Neural progenitor cell (in vitro differentiated cells): ENCODE results near the gene LGMN. TPM values are rescaled to one million over a fixed set of nuclear protein-coding genes. Genes with fewer than 3 reads are reported as not detected.

Source experiments
- DNase-seq: peaks from one replicate; pipeline ENCODE4 v3.0.0-alpha.2; 2016; ENCODE audit warnings: low spot score
- H2AFZ ChIP-seq: fragments of 200-600 bp; sonication (generic); replicated peaks from 2 replicates; pipeline ENCODE4 v1.6.1; 2016; ENCODE audit warnings: antibody characterized with exemption
- H3F3A ChIP-seq: fragments of 200-600 bp; sonication (generic); 2 replicates; pipeline ENCODE4 v1.6.1; 2016; ENCODE audit warnings: antibody characterized with exemption, low read depth
- H3K27ac ChIP-seq: fragments of 200-600 bp; sonication (generic); 2 replicates; pipeline ENCODE4 v1.5.1; 2016; ENCODE audit warnings: mild to moderate bottlenecking
- H3K27me3 ChIP-seq: fragments of 200-600 bp; sonication (generic); 2 replicates; pipeline ENCODE4 v1.6.1; 2016; ENCODE audit warnings: mild to moderate bottlenecking, moderate library complexity
- H3K36me3 ChIP-seq: fragments of 200-600 bp; sonication (generic); 2 replicates; pipeline ENCODE4 v1.5.1; 2016
- H3K4me1 ChIP-seq: fragments of 200-600 bp; sonication (generic); 2 replicates; pipeline ENCODE4 v1.6.1; 2016; ENCODE audit warnings: mixed run types
- H3K4me2 ChIP-seq: fragments of 200-600 bp; sonication (generic); 2 replicates; pipeline ENCODE4 v1.6.1; 2016
- H3K4me3 ChIP-seq: fragments of 200-600 bp; sonication (generic); 2 replicates; pipeline ENCODE4 v1.5.1; 2016
- H3K79me2 ChIP-seq: fragments of 200-600 bp; sonication (generic); 2 replicates; pipeline ENCODE4 v1.6.1; 2016; ENCODE audit warnings: low read depth
- H3K9ac ChIP-seq: fragments of 200-600 bp; sonication (generic); 2 replicates; pipeline ENCODE4 v1.6.1; 2016
- H3K9me3 ChIP-seq: fragments of 200-600 bp; sonication (generic); 2 replicates; pipeline ENCODE4 v1.5.1; 2016; ENCODE audit warnings: low read depth
- H4K20me1 ChIP-seq: fragments of 200-600 bp; sonication (generic); 2 replicates; pipeline ENCODE4 v1.6.1; 2016; ENCODE audit warnings: low read depth
- H3K27ac Mint-ChIP-seq: 3 replicates; pipeline ENCODE4 v1.8.0; 2021; ENCODE audit warnings: mixed read lengths
- H3K27me3 Mint-ChIP-seq: 2 replicates; pipeline ENCODE4 v1.8.0; 2022; ENCODE audit warnings: low read depth, mild to moderate bottlenecking, inconsistent platforms, moderate library complexity, mixed read lengths; ENCODE audit not compliant: insufficient read depth
- H3K36me3 Mint-ChIP-seq: 3 replicates; pipeline ENCODE4 v1.8.0; 2021; ENCODE audit warnings: mixed read lengths
- H3K4me1 Mint-ChIP-seq: 3 replicates; pipeline ENCODE4 v1.8.0; 2021; ENCODE audit warnings: mixed read lengths
- H3K4me3 Mint-ChIP-seq: 3 replicates; pipeline ENCODE4 v1.8.0; 2021; ENCODE audit warnings: mild to moderate bottlenecking, moderate library complexity, mixed read lengths
- H3K9me3 Mint-ChIP-seq: 3 replicates; pipeline ENCODE4 v1.8.0; 2020; ENCODE audit warnings: mixed read lengths
- CTCF ChIP-seq: fragments of 200-600 bp; sonication (generic); IDR thresholded peaks from 2 replicates; pipeline ENCODE4 v1.5.1; 2017; ENCODE audit warnings: antibody characterized with exemption, mild to moderate bottlenecking
- EZH2 ChIP-seq: fragments of 200-600 bp; sonication (generic); IDR thresholded peaks from 2 replicates; pipeline ENCODE4 v1.6.1; 2017; ENCODE audit warnings: antibody characterized with exemption, mild to moderate bottlenecking, moderate library complexity
- EZH2phosphoT487 ChIP-seq: fragments of 200-600 bp; sonication (generic); IDR thresholded peaks from 2 replicates; pipeline ENCODE4 v1.6.1; 2017; ENCODE audit warnings: antibody characterized with exemption
- total RNA-seq: library from RNA; depleted of rRNA; stranded (reverse); fragments of >200 nt; gene quantifications from 2 replicates; pipeline ENCODE4 v1.2.3, GENCODE V29; 2015; ENCODE audit warnings: low replicate concordance

The LGMN gene
- total RNA-seq, 1 donor from 2014 or later, result 87.0 TPM

GRCh38 chr14:92728759-92729364 lies 19.6 kb downstream of the LGMN start:
- H3K79me2 ChIP-seq, result no peaks in the 10 kb centered on the region
- no peaks in the 10 kb centered on the region for H3K27me3 ChIP-seq
- no peak for DNase-seq
- H3F3A ChIP-seq, result peaks cover 4% of the 10 kb centered on the region
- H3K9me3 Mint-ChIP-seq, result no peaks in the 10 kb centered on the region
- no peak overlapping the region for H3K4me2 ChIP-seq
- peaks cover 29% of the 10 kb centered on the region for H3K36me3 Mint-ChIP-seq
- peaks cover 2% of the 10 kb centered on the region for H3K27me3 Mint-ChIP-seq
- no peak overlapping the region for H3K9ac ChIP-seq
- H3K4me1 ChIP-seq, result peaks cover 7% of the 10 kb centered on the region
- H3K27ac ChIP-seq, result no peak overlapping the region
- H3K4me1 Mint-ChIP-seq, result peaks cover 2% of the 10 kb centered on the region
- H3K9me3 ChIP-seq, result no peaks in the 10 kb centered on the region
- peaks cover 5% of the 10 kb centered on the region for H4K20me1 ChIP-seq
- H3K27ac Mint-ChIP-seq, result no peak overlapping the region
- no peak overlapping the region for H3K4me3 ChIP-seq
- no peak overlapping the region for H2AFZ ChIP-seq
- no peak overlapping the region for H3K4me3 Mint-ChIP-seq
- no peaks in the 10 kb centered on the region for H3K36me3 ChIP-seq
- TF ChIP-seq CTCF (no peak), EZH2 (no peak)

GRCh38 chr14:92726933-92727262 lies 21.5 kb downstream of the LGMN start:
- Mint-ChIP-seq H3K27me3 (no peaks in the 10 kb centered on the region), H3K36me3 (peaks cover 26% of the 10 kb centered on the region), H3K9me3 (peaks cover 2% of the 10 kb centered on the region), H3K27ac (no peak overlapping the region), H3K4me1 (peaks cover 2% of the 10 kb centered on the region), H3K4me3 (no peak overlapping the region)
- DNase-seq, result no peak
- Histone ChIP-seq H3F3A (peaks cover 4% of the 10 kb centered on the region), H4K20me1 (peaks cover 5% of the 10 kb centered on the region), H3K36me3 (no peaks in the 10 kb centered on the region), H3K9me3 (no peaks in the 10 kb centered on the region), H3K79me2 (peaks cover 9% of the 10 kb centered on the region), H3K9ac (no peak overlapping the region), H3K4me1 (peaks cover 7% of the 10 kb centered on the region), H3K4me2 (no peak overlapping the region), H3K27ac (no peak overlapping the region), H3K27me3 (no peaks in the 10 kb centered on the region), H2AFZ (no peak overlapping the region), H3K4me3 (no peak overlapping the region)
- TF ChIP-seq EZH2phosphoT487 (no peak), CTCF (no peak), EZH2 (no peak)

- no peaks in the 10 kb centered on the region for H3K9me3 ChIP-seq
- H3K4me1 Mint-ChIP-seq, result peaks cover 2% of the 10 kb centered on the region
- H3K9me3 Mint-ChIP-seq, result peaks cover 2% of the 10 kb centered on the region
- H3K9ac ChIP-seq, result no peak overlapping the region
- H3K4me3 Mint-ChIP-seq, result no peak overlapping the region
- peaks cover 5% of the 10 kb centered on the region for H4K20me1 ChIP-seq
- no peak overlapping the region for H3K27ac ChIP-seq
- no peaks in the 10 kb centered on the region for H3K27me3 Mint-ChIP-seq
- TF ChIP-seq EZH2, result no peak
- H2AFZ ChIP-seq, result no peak overlapping the region
- no peaks in the 10 kb centered on the region for H3K27me3 ChIP-seq
- peaks cover 22% of the 10 kb centered on the region for H3K36me3 Mint-ChIP-seq
- H3K27ac Mint-ChIP-seq, result peak overlapping the region; percentile 1
- H3K4me1 ChIP-seq, result peaks cover 7% of the 10 kb centered on the region
- H3K4me3 ChIP-seq, result no peak overlapping the region
- peaks cover 10% of the 10 kb centered on the region for H3K79me2 ChIP-seq
- H3K36me3 ChIP-seq, result no peaks in the 10 kb centered on the region
- peaks cover 4% of the 10 kb centered on the region for H3F3A ChIP-seq
- no peak for DNase-seq
- H3K4me2 ChIP-seq, result no peak overlapping the region
These were observed 22.1 kb downstream of the LGMN start for GRCh38 chr14:92726135-92726932.
